NCI-H345 (cell line): ENCODE data around the gene MLPH.

Source experiments
- DNase-seq: peaks from one replicate; lab custom pipeline; 2025; lab: John Stamatoyannopoulos, UW

MLPH gene

GRCh38 chr2:237520290-237520689 lies 33.2 kb downstream of the MLPH start:
- DNase-seq, result no peak

- DNase-seq, result no peak
Measured at GRCh38 chr2:237524631-237525030, 37.6 kb downstream of the MLPH start.

- no peak for DNase-seq
Measured at GRCh38 chr2:237525559-237526157, 38.6 kb downstream of the MLPH start.

- no peak for DNase-seq
Measured at GRCh38 chr2:237527233-237527632, 40.2 kb downstream of the MLPH start.

- no peak for DNase-seq
Measured at GRCh38 chr2:237527766-237528165, 40.7 kb downstream of the MLPH start.

- no peak for DNase-seq
Measured at GRCh38 chr2:237529452-237530402, 42.7 kb downstream of the MLPH start.

- no peak for DNase-seq
Measured at GRCh38 chr2:237530472-237531433, 43.7 kb downstream of the MLPH start.

GRCh38 chr2:237532160-237532559 lies 45.1 kb downstream of the MLPH start:
- no peak for DNase-seq

GRCh38 chr2:237533668-237534161 lies 46.7 kb downstream of the MLPH start:
- peak; percentile 72 for DNase-seq

GRCh38 chr2:237534380-237534779 lies 47.3 kb downstream of the MLPH start:
- DNase-seq, result no peak

- no peak for DNase-seq
Measured at GRCh38 chr2:237535385-237536082, 48.5 kb downstream of the MLPH start.

GRCh38 chr2:237536083-237536415 lies 49.0 kb downstream of the MLPH start:
- no peak for DNase-seq

- DNase-seq, result no peak
Measured at GRCh38 chr2:237536617-237537016, 49.6 kb downstream of the MLPH start.

GRCh38 chr2:237538001-237538720 lies 51.1 kb downstream of the MLPH start:
- DNase-seq, result no peak

GRCh38 chr2:237538901-237539300 lies 51.9 kb downstream of the MLPH start:
- DNase-seq, result no peak

GRCh38 chr2:237539681-237540080 lies 52.6 kb downstream of the MLPH start:
- no peak for DNase-seq

- DNase-seq, result peak; percentile 32
Measured at GRCh38 chr2:237540223-237540775, 53.2 kb downstream of the MLPH start.

GRCh38 chr2:237540823-237541222 lies 53.8 kb downstream of the MLPH start:
- DNase-seq, result peak; percentile 69

GRCh38 chr2:237541243-237541642 lies 54.2 kb downstream of the MLPH start:
- no peak for DNase-seq

GRCh38 chr2:237542001-237542704 lies 55.1 kb downstream of the MLPH start:
- DNase-seq, result no peak
